Measurements from ENCODE around the gene HDGF.
A peak's percentile ranks its signal among the peaks of the same experiment; 100 is the strongest.

The HDGF gene

DNA sequence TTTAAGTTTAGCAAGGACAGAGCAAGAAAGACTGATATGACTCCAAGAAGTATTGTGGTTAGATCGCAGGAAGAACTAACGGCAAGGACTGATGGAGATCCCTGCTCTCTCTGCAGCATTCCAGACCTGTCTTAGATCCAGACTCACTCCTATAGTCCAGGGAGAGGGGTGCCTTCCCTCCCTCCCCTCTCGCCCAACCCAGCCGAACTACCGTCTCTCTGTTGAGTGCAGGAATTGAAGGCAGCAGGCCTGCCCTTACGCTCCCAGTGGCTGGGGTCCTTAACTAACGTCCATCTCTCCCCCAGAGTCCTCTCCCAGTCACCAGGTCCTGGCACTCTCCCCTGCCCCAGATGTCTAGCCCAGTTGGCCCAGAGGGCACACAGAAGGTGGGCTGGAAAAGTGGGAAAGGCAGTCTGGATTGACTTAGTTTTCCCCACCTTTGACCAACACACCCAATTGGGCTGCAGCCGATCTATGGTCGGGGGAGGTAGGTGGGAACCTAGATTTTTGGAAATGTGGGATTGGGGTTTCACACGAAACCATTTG lies 47.2 kb downstream of the HDGF start:
- FAIRE-seq (no peak), DNase-seq (ENCODE audit: insufficient read length, low spot score) (no peak)
- TF ChIP-seq CTCF (IDR thresholded peaks at IDR 0.05; ENCODE audit: insufficient read depth, missing control alignments): no peak

DNA sequence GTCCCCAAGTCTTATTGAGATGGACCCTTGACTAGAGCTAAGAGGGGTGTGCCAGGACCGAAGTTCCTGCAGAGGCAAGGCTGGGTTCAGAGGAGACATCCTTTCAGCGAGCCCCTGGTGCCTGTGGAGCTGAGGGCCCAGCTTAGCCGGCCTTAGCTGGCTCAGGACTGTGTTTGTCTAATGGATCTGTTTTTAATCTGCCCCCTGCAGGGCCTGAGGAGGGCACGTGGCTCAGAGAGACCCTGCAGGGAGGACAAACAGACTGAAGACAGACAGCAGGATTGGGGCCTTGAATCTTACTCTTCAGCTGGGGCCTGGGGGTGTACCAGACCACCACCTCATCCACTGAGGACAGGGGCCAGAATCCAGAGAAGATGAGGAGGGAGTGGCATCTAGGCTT lies 47.7 kb downstream of the HDGF start:
- no peak for TF ChIP-seq CTCF (IDR thresholded peaks at IDR 0.05; ENCODE audit: insufficient read depth, missing control alignments)
- FAIRE-seq (no peak), DNase-seq (ENCODE audit: insufficient read length, low spot score) (peak; percentile 84)

GRCh38 chr1:156703336-156703735 lies 48.1 kb downstream of the HDGF start:
- DNase-seq (ENCODE audit: insufficient read length, low spot score) (no peak), FAIRE-seq (no peak)
- no peak for TF ChIP-seq CTCF (IDR thresholded peaks at IDR 0.05; ENCODE audit: insufficient read depth, missing control alignments)

- DNase-seq (ENCODE audit: insufficient read length, low spot score) (no peak), FAIRE-seq (no peak)
- TF ChIP-seq CTCF (IDR thresholded peaks at IDR 0.05; ENCODE audit: insufficient read depth, missing control alignments): no peak
Observed at GRCh38 chr1:156700736-156701531, 50.5 kb downstream of the HDGF start.

DNA sequence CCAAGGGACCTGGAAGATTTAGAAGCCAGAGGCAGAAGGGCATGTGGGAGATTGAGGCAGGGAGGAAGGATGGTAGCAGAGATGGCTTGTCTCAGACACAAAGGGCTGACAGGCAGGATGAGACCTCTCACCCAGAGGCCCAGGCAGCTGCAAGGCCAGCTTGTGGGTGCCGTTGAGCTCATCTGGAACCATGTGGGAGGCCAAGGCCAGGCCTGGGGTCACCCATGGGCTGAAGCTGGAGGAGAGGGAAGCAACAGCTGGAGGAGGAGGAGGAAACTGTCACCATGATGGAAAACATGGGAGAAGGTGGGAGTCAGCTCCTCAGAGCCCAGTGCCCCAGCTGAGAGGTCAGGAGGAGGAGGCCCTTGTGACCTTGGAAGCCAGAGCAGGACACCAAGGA lies 52.5 kb downstream of the HDGF start:
- TF ChIP-seq CTCF (IDR thresholded peaks at IDR 0.05; ENCODE audit: insufficient read depth, missing control alignments): no peak
- DNase-seq (ENCODE audit: insufficient read length, low spot score): no peak
- FAIRE-seq: no peak

DNA sequence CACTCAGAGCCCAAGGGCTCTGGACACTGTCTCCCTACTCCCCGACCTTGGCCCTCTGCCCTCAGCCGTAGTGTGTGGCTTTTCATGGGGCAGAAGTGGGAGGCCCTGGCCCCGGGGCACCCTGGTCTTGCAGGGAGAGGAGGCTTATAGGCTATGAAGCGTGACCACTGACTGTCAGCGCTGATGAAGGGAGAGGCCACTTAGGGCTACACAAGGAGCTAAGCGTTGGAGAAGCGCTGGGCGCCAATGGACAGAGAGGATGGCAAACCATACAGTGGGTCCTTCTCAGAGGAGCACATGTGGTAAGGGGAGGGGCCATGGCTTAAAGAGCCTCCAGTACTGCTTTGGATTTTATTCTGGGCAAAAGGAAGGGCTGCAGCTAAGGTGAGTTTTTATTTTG lies 54.0 kb downstream of the HDGF start:
- DNase-seq (ENCODE audit: insufficient read length, low spot score): no peak
- no peak for FAIRE-seq
- TF ChIP-seq CTCF (IDR thresholded peaks at IDR 0.05; ENCODE audit: insufficient read depth, missing control alignments): no peak

- FAIRE-seq: no peak
- no peak for DNase-seq (ENCODE audit: insufficient read length, low spot score)
- TF ChIP-seq CTCF (IDR thresholded peaks at IDR 0.05; ENCODE audit: insufficient read depth, missing control alignments): no peak
Observed at GRCh38 chr1:156696755-156697154, 54.7 kb downstream of the HDGF start.

All from D721Med (cell line).